HG03135 (cell line): ENCODE measurements around the gene RHBDF2.
"Not testable (repeated sequence)": the region's sequence is repeated elsewhere in the genome, so short reads cannot be mapped to it uniquely, and the experiment has no call there.

Experiments used
- ATAC-seq: cut with Tn5 transposase; IDR thresholded peaks from one replicate; pipeline ENCODE4 v1.9.1; 2021; ENCODE audit warnings: mild to moderate bottlenecking, moderate library complexity; ENCODE audit not compliant: unreplicated experiment

Gene RHBDF2

DNA sequence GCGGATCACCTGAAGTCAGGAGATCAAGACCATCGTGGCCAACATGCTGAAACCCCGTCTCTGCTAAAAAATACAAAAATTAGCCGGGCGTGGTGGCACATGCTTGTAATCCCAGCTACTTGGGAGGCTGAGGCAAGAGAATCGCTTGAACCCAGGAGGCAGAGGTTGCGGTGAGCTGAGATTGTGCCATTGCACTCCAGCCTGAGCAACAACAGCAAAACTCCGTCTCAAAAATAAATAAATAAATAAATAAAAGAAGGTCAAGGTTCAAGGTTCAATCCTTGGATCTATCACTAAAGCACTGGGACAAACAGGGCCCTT, 24.2 kb upstream of the RHBDF2 start:
- not testable (repeated sequence) for ATAC-seq

DNA sequence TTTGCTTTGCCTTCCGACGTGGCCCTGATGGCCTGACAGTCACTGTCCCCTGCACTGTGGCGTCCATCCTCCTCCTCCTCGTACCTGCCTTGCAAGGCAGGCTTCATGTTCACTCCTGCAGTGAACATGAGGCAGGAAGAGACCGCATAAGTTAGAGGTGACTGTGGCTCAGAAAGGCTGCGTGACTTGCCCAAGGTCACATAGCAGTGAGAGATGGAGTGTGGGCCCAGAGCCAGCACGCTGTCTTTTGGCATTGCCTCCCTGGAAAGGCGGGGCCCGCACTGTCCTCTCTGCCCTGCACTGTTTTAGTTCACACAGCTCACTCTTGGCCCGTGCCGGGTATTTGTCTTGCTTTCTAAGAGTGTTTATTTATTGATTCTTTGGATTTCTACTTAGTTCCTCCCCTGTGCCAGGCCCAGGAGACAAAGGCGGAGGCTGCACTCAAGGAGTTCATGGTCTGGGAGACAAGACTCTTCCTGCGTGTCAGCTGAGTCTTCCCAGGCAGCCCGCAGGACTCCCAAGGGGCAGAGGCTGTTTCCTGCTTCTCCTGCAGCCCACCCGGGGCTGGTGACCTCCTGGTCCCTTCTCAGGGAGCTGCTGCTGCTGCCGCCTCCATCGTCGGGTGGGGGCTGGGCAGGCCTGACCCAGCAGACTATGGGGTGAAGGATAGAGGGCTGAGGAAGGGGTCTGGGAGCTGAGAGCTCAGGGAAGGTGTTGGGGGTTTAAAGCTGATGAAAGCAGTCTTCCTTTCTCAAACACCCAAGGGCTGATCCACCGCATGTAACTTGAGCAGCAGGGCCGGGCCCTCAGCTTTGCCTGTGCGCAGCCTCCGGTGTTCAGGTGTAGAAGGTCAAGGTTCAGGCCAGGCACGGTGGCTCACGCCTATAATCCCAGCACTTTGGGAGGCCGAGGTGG, 23.6 kb upstream of the RHBDF2 start:
- ATAC-seq, result no peak

DNA sequence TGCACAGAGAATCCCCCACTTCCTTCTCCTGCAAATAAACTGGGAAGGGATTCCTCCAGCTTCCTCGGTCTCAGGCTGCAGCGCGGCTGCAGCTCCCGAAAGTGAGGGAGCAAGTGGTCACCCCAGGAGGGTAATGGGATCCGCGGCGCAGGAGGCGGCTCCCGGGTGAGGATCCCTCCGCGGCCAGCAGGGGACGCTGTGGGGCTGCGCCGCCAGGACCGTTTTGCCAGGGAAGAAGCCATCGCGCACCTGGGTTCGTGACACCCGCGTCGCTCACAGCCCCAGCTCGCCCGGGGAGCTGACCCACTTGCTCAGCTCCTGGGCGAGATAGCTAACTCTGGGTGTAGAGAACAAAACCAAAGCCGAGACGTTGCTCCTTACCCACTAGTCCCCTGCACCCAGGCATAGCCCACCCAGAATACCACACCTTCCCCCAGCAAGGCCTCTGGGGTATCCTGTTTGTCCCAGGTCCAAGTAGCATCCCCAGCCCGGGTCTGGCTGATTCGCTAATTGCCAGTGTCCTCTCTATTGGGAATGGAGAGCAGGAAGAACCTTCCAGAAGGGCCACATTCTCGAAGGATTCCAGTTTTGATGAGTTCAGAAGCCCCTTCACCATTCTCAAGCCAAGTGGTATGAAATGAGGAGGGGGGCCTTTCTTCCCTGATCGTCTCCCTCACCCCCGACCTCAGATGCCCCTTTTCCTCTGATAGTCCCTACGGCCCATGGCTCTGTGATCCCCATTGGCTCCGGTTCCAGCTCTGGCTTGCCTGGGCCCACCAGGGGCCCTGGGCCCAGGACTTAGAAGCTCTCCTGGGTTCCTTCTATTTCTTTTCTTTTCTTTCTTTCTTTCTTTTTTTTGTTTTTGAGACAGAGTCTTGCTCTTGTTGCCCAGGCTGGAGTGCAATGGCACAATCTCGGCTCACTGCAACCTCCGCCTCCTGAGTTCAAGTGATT, 22.1 kb upstream of the RHBDF2 start:
- no peak for ATAC-seq

DNA sequence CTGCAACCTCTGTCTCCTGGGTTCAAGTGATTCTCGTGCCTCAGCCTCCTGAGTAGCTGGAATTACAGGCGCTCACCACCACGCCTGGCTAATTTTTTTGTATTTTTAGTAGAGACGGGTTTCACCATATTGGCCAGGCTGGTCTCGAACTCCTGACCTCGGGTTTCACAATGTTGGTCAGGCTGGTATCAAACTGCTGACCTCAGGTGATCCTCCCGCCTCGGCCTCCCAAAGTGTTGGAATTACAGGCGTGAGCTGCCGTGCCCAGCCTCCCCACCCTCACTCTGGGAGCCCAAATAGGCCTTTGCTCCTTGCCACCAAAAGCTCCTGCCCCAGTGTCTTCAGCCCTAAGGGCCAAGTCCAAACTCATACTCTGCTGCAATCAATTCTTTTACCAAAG, 20.5 kb upstream of the RHBDF2 start:
- ATAC-seq, result not testable (repeated sequence)

DNA sequence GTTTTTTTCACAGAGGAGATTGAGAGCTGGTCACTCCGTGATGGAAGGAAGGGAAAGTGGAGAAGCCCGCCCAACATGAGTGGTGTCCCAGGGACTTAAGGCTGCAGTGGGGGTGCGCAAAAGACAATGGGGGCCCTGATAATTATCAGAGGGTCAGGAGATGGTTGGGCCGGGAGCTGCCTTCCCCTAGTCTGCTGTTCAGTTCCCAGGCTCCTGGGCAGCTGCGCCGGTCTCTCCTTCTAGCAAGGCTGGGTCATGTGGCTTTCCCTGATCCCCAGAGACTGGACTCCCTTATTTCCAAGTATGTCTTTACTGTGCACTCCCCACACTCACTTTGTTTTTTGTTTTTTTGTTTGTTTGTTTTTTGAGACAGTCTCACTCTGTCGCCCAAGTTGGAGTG, 20.0 kb upstream of the RHBDF2 start:
- no peak for ATAC-seq

DNA sequence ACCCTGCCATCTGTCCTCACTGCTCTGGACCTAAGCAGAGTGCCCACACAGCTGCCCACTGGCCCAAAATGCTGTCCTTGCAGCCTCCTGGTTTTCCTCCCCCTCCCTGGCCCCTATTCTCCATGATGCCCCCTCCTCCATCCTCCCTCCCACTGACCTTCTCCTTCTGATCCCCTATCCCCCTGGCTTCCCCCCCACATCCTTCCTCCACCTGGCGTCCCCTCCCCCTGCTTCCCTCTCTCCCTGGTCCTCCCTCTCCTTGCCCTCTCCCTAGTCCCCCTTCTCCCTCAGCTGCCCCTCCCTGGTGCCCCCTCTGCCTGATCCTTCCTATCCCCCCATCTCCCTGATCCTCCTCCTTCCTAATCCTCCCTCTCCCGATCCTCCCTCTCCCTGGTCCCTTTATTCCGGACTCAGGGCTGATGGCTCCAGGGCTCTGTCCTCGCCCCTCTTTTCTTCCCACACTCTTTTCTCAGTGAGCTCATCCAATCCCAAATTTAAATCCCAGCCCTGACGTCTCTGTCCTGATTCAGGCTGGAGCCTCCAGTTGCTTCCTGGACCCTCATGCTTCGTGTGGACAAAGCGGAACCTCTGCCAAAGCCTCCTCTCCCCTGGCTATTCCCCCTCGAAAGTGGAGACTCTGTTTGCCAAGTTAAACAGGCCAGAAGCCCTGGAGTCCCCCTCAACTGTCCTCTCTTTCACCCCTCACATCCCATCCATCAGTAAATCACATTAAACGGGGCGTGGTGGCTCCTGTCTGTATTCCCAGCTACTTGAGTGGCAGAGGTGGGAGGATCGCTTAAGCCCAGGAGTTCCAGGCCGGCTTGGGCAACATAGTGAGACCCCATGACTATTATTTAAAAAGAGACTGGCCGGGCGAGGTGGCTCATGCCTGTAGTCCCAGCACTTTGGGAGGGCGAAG, 18.1 kb upstream of the RHBDF2 start:
- ATAC-seq, result no peak

DNA sequence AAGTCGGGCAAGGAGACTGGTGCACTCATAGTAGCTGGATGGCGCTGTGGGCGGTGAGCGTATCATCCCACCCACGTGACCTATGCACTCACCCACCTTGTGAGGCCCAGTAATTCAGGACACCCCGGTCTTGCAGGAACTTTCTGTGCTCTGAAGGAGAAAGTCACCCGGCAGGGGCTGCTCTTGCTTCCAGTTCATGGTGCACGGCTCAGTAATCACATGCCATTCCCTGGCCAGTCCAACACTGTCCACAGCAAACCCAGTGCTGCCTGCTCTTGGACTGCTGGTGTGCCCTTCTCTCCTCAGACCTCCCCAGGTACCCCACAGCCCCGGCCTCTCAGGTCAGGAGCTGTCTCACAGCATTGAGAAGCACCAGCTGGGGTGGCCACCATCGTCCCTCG, 16.4 kb upstream of the RHBDF2 start:
- ATAC-seq, result no peak

DNA sequence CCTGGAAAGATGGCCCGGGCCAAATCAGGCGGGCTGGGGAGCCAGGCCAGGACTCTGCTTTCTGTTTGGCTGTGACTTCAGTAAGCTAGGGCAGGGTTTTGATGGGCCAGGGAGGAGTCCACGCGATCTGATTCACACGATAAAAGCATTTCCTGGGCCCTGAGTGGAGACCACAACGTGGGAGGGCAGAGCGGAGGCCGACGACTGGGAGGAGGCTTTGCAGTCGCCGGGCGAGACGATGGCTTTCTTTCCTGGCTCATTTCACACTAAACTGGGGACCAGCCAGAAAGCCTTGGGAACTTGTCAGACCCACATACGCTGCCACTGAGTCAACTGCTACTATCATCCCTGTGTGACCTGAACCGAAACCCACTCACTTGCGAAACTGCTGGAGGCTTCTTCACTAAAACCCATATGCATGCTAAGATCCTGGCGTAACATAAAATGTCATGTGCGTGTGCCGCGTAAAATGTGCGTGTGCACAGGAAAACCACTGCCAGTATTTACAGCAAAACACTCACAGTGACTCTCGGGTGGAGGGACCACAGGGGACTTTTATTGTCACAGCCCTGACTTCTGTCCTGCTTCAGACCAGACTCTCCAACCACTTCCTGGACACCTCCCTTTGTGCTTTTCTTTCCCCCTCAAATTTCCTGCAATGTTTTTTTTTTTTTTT, 14.2 kb upstream of the RHBDF2 start:
- peak; percentile 58 for ATAC-seq

DNA sequence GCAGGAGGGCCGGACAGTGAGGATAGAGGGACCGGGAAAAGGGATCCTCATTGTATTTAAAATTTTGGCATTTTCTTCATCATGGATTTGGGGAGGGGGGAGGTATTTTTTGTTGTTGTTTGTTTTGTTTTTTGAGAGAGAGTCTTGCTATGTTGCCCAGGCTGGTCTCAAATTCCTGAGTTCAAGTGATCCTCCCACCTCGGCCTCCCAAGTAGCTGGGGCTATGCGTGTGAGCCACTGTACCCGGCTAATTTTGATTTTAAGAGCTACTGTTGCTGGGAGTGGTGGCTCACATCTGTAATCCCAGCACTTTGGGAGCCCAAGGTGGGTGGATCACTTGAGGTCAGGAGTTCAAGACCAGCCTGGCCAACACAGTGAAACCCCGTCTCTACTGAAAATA, 13.1 kb upstream of the RHBDF2 start:
- not testable (repeated sequence) for ATAC-seq

DNA sequence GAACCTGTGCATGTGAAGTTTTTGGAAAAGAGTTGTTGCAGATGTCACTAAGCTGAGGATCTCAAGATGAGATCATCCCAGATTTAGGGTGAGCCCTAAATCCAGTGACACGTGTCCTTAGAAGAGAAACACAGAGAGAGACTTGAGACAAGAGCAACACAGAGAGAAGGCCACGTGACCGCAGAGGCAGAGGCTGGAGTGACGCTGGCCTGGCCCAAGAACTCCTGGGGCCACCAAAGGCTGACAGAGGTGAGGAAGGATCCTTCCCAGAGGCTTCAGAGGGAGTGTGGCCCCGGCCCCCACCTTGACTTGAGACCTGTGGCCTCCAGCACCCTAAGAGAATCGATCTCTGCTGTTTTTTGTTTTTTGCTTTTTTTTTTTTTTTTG, 12.1 kb upstream of the RHBDF2 start:
- ATAC-seq, result no peak

DNA sequence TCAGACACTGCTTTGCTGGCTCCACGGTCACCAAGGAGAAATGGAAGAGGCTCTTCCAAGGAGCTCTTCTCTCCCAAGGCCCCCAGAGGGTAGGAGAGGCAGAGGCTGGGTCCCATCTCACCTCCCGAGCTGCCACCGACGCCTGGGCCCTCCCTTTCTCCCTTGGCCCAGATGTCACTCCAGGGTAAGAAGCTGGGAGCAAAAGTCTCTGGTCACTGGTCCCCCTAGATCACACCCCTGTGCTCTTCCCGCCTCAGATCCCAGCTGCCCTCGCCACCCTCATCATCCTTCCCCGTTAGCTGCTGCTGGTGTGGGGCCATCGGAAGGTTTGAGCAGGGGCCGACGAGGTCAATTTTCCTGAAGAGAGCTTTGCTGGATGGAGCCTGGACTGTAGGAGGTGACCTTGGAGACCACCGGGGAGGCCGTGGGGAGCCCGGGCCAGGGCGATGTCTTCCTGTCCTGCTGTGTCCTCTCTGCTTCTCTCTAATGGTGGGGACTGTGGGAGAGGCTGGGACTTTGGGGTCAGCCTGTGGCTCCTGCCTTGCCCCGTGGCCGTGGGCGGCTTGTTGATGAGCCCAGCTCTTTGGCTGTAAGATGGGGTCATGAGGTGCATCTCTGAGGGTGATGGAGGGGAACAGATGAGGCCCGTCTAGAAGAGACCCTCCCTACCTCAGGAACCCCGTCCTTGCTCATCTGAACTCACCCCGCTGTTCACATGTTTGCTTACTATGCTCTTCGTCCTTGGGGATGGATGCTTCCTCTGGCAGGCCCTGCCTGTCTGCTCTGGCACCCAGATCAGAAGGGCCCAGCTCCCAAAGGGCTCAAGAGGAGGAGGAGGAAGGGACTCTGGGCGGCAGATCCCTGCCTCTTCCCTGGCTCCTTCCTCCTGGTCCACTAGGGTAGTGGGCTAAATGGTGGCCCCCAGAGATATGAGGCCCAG, 11.4 kb upstream of the RHBDF2 start:
- ATAC-seq, result no peak

DNA sequence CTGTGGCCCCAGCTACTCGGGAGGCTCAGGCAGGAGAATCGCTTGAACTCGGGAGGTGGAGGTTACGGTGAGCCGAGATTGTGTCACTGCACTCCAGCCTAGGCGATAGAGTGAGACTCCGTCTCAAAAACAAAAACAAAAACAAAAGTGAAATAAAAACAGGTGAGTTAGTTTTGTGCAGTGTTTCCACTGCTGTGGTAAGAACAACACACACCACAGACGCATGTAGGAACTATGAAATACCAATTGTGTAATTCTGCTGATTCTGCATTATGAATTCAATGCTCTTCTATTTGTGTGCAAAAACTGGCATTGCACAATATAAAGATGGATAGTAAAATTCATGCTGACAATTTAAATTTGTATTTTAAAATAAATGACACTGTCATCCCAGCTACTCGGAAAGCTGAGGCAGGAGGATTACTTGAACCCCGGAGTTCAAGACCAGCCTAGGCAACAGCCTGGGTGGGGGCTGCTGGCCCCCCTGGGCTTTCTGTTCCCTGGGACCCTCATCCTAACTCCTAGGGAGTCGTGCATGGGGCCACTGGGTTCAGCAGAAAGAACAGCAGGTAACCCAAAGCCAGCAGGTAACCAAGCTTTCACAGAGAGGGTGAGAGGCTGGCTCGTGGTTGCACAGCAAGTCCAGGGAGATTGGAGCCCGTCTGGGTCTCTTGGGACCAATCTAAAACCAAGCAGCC, 10.6 kb upstream of the RHBDF2 start:
- no peak for ATAC-seq

DNA sequence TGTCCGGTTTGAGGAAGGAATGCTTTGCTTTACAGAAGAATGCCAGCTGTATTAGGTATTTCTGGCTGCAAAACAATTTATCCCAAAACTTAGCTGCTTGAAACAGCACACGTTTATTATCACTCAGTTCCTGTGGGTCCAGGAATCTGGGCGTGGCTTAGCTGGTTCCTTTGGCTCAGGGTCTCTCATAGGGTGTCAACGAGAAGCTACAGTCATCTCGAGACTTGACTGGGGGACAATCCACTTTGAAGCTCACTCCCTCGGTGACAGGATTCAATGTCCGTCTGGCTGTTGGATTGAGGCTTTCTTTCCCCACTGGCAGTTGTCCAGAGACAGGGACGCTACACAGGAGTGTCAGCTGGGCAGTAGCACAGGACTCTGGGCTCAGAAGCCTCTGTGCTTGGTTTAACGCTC, 9.6 kb upstream of the RHBDF2 start:
- ATAC-seq, result no peak

DNA sequence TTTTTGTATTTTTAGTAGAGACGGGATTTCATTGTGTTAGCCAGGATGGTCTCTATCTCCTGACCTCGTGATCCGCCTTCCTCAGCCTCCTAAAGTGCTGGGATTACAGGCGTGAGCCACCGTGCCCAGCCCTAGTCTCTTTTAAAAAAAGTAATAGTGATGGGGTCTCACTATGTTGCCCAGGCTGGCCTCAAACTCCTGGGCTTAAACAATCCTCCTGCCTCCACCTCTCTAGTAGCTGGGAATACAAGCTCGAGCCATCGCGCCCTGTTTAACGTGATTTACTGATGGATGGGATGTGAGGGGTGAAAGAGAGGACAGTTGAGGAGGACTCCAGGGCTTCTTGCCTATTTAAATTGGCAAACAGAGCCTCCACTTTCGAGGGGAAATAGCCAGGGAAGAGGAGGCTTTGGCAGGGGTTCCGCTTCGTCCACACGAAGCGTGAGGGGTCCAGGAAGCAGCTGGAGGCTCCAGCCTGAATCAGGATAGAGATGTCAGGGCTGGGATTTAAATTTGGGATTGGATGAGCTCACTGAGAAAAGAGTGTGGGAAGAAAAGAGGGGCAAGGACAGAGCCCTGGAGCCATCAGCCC, 7.3 kb upstream of the RHBDF2 start:
- not testable (repeated sequence) for ATAC-seq

DNA sequence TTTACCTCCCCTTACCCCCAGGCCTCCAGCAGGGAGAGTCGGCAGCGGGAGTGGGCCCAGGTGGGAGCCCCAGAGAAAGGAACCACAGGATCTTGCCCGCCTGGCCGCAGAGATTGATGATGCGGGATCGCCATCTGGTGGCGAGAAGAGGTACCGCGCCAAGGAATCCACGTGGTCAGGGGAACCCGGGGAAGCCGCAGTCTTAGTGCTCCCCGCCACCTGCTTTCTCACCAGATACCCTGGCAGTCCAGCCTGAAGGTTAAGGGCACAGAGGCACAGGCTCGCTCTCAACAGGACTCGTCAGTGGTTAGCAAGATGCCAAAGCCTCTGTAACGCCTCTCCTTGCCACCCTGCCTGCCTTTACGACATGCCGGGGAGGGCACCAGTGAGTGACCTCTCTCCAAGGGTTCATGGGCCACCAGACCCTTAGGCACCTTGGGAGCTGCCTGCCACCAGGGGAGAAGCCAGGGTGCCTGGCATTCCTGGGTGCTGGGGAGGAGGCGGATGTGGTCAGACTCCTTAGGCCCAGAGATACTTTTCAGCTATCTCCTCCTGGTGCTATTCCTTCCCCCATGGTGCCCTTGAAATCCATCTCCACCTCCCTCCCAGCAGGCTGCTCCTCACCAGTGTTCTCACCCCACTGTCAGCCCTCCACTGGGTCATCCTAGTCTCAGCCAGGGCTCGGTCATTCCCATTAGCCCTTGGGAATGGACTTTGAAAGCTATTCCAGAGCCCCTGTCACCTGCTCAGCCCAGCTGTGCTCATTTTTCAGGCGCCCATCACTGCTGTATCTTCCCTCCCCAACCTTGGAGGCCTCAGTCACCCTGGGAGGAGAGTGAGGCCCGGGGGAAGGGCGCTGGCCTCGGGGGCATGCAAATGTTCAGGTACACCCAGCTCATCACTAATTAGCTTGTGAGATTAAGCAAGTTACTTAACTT, 5.5 kb upstream of the RHBDF2 start:
- ATAC-seq, result no peak

DNA sequence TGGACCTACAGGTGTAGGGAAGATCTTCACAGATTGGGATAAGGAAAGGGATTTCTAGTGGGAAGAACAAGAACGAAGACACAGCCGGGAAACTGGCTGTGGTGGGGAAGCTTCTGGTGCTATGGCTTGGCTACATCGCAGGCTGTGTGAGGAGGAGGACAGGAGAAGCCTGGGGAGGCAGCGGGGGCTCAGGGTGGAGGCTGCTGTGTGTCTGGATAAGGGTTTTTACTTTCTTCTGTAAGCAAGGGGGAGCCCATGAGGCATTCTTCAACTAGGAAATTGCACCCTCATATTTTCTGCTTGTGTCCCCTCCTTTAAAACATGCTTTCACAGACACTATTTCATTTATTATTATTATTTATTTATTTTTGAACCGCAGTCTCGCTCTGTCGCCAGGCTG, 2.9 kb upstream of the RHBDF2 start:
- ATAC-seq, result no peak
